Heart left ventricle (tissue), 16 donors: ENCODE data around the gene ASPSCR1. TPM values are rescaled to one million over a fixed set of nuclear protein-coding genes. Genes with fewer than 3 reads are reported as not detected.
A peak's percentile ranks its signal among the peaks of the same experiment; 100 is the strongest.

Experiments used
- ATAC-seq, 4 donors: fragments of 200-7000 bp; cut with Tn5 transposase; one replicate each; pipeline ENCODE4 v1.9.1; 2020 to 2022; ENCODE audit warnings: moderate library complexity in 4 of 4, mild to moderate bottlenecking in 3 of 4, moderate number of reproducible peaks in 1 of 4
- DNase-seq, 5 donors: peaks; one replicate each; pipeline ENCODE4 v3.0.0-alpha.2; 2020
- H3K27ac ChIP-seq, 12 donors: fragments of 200-600 bp; sonication (generic) in 4 of 12; one replicate each; pipeline versions ENCODE4 v1.5.0 to v1.8.0; 2016 to 2022; ENCODE audit warnings: mild to moderate bottlenecking in 2 of 12
- H3K27me3 ChIP-seq, 9 donors: fragments of 200-600 bp; sonication (generic) in 2 of 9; one replicate each; pipeline versions ENCODE4 v1.5.1 to v1.8.0; 2016 to 2022; ENCODE audit warnings: mild to moderate bottlenecking in 3 of 9
- H3K36me3 ChIP-seq, 9 donors: fragments of 200-600 bp; sonication (generic) in 2 of 9; one replicate each; pipeline versions ENCODE4 v1.5.0 to v1.8.0; 2018 to 2022; ENCODE audit warnings: mild to moderate bottlenecking in 2 of 9
- H3K4me1 ChIP-seq, 12 donors: fragments of 200-600 bp; sonication (generic) in 4 of 12; one replicate each; pipeline versions ENCODE4 v1.5.0 to v1.8.0; 2016 to 2022; ENCODE audit warnings: mild to moderate bottlenecking in 3 of 12
- H3K4me3 ChIP-seq, 12 donors: fragments of 200-600 bp; sonication (generic) in 4 of 12; one replicate each; pipeline versions ENCODE4 v1.5.0 to v1.8.0; 2017 to 2022; ENCODE audit warnings: mild to moderate bottlenecking in 9 of 12, moderate library complexity in 4 of 12
- H3K9me3 ChIP-seq, 12 donors: fragments of 200-600 bp; sonication (generic) in 4 of 12; one replicate each; pipeline versions ENCODE4 v1.5.0 to v1.8.0; 2016 to 2022; ENCODE audit warnings: mild to moderate bottlenecking in 1 of 12
- CTCF ChIP-seq, 12 donors: fragments of 200-600 bp; sonication (generic) in 4 of 12; IDR thresholded peaks; one replicate each; pipeline versions ENCODE4 v1.5.0 to v1.8.0; 2018 to 2022; ENCODE audit warnings: antibody characterized with exemption in 12 of 12, mild to moderate bottlenecking in 5 of 12
- POLR2A ChIP-seq, 2 donors: fragments of 450-650 bp; IDR thresholded peaks; one replicate each; pipeline ENCODE4 v1.6.1; 2017; ENCODE audit warnings: antibody characterized with exemption in 2 of 2, mild to moderate bottlenecking in 2 of 2, moderate library complexity in 2 of 2
- WGBS, 4 donors: extraction: QIAGEN DNeasy Blood & Tissue Kit in 2 of 4; methylation state at CpG; one replicate each; pipeline versions ENCODE4 v1.1.5 to v1.1.7; 2013 to 2018; 5-methylcytosine and 5-hydroxymethylcytosine counted together
- intact Hi-C, 10 donors: fragments of 100-400 bp; cut with DNase I; formaldehyde crosslinking; loops; one replicate each; pipeline versions ENCODE4 v1.11.1 to v1.14.2; 2022
- polyA plus RNA-seq, 2 donors: library from polyadenylated mRNA; stranded (reverse); fragments of 200-250 nt; gene quantifications; one replicate each; pipeline ENCODE4 v1.2.3, GENCODE V29; 2013
- total RNA-seq, 9 donors: library from RNA; depleted of rRNA in 2 of 9; stranded (reverse); fragments of >200 nt in 2 of 9; fragmentation: NEBNext Ultra II Directional in 3 of 9; extraction: Animal tissue kit (Norgen Biotek cat#: 25700) in 3 of 9; gene quantifications; one replicate each; pipeline versions ENCODE4 v1.1.0 to v1.2.4, GENCODE V29; 2016 to 2023
- donor health status: ischemic (EF 13 %, LVEDD 7.1; RV severe dilation, severe dysfunction).
- donor health status: healthy with polysubstance abuse.
- donor health status: DM: no; HTN: yes; CAD: no.
- donor health status: DM: no; HTN: no; CAD: no.
- donor health status: ischemic (EF 25% LVEDD 6.9; RV normal size, moderate dysfunction).
- donor health status: ischemic (EF 25% LVEDD 5.7; RV mildly dilated, moderate dysfunction).
- donor health status: healthy.
- donor health status: DM: yes; HTN: yes; CAD: no.
- donor health status: ischemic (EF 35%, LVEDD 5.7; RV mildly dilated, moderate dysfunction).
- donor health status: nonischemic (EF 11% LVEDD 7.7; RV severe dilation, severe dysfunction).
- donor health status: DM: yes; HTN: yes; CAD: no.
- donor health status: PGD.
- donor health status: ischemic (EF 29% LVEDD 5.4; RV normal size, mild dysfunction).
- donor health status: nonischemic (EF 23%, LVEDD 6.1; RV moderate dilation, normal function).

Gene ASPSCR1
- total and polyA plus RNA-seq, 11 donors, result 15.1 to 43.6 (median 22.9) TPM

- H3K27ac ChIP-seq, result peak overlapping the region in 9 of 12 donors; percentile 19 to 61 (median 47)
- intact Hi-C loops, result loop anchor here in 6 of 10 donors (1.0 to 10.0 kb wide), 6 partner anchors 46 to 163 kb away; partner anchors contain the start of genes ASPSCR1 (in 4 of the 6), P4HB (in 2 of the 6) and FASN (in 1 of the 6)
Observed at GRCh38 chr17:82023447-82024241, 46.2 kb downstream of the ASPSCR1 start.

GRCh38 chr17:82024859-82025258, 47.4 kb downstream of the ASPSCR1 start:
- no peak overlapping the region for H3K27ac ChIP-seq
- WGBS, 4 donors, result 88 to 100% (median 97%) methylated on average over 3 to 17 of the region's 17 CpGs
- TF ChIP-seq CTCF (IDR thresholded peaks at IDR 0.05), result no peak
- TF ChIP-seq POLR2A (IDR thresholded peaks at IDR 0.05), result no peak
- peaks cover 5 to 44% (median 25%) of the 10 kb centered on the region in 12 donors for H3K4me1 ChIP-seq
- intact Hi-C loops, result loop anchor here in 5 of 10 donors (5.0 to 10.0 kb wide), 4 partner anchors 48 to 297 kb away; partner anchors contain the start of genes ASPSCR1 (in 4 of the 5) and P4HB (in 1 of the 5)
- H3K27me3 ChIP-seq, result no peaks in the 10 kb centered on the region
- no peaks in the 10 kb centered on the region for H3K9me3 ChIP-seq
- DNase-seq, result no peak
- H3K36me3 ChIP-seq, result peaks cover 0 to 4% (median 0%) of the 10 kb centered on the region in 9 donors
- no peak overlapping the region for H3K4me3 ChIP-seq
- ATAC-seq, result no peak

More at GRCh38 chr17:82023447-82024241, 46.2 kb downstream of the ASPSCR1 start:
- Histone ChIP-seq H3K4me1 (peaks cover 5 to 37% (median 23%) of the 10 kb centered on the region in 12 donors), H3K9me3 (no peaks in the 10 kb centered on the region), H3K27me3 (no peaks in the 10 kb centered on the region), H3K4me3 (peak overlapping the region; percentile 58 to 98 (median 91)), H3K36me3 (peaks cover 0 to 10% (median 3%) of the 10 kb centered on the region in 9 donors)
- ATAC-seq (peak in 2 of 4 donors; percentile 0 to 3), DNase-seq (no peak)
- TF ChIP-seq CTCF (IDR thresholded peaks at IDR 0.05) (no peak), POLR2A (IDR thresholded peaks at IDR 0.05) (no peak)
- 1 to 10% (median 8%) methylated on average over 21 to 55 of the region's 55 CpGs for WGBS, 4 donors

GRCh38 chr17:82025401-82026107, 48.1 kb downstream of the ASPSCR1 start:
- DNase-seq (no peak), ATAC-seq (no peak)
- H3K27me3 ChIP-seq, result no peaks in the 10 kb centered on the region
- intact Hi-C loops, result loop anchor here in 2 of 10 donors (5.0 to 10.0 kb wide), 2 partner anchors 161 to 297 kb away; partner anchors contain the start of gene P4HB (in 1 of the 2)
- H3K27ac ChIP-seq, result no peak overlapping the region
- H3K9me3 ChIP-seq, result no peaks in the 10 kb centered on the region
- 93 to 95% (median 94%) methylated on average over 21 to 25 of the region's 25 CpGs for WGBS, 4 donors
- peaks cover 0 to 4% (median 0%) of the 10 kb centered on the region in 9 donors for H3K36me3 ChIP-seq
- no peak overlapping the region for H3K4me3 ChIP-seq
- TF ChIP-seq POLR2A (IDR thresholded peaks at IDR 0.05), result no peak
- TF ChIP-seq CTCF (IDR thresholded peaks at IDR 0.05), result no peak
- H3K4me1 ChIP-seq, result peaks cover 5 to 49% (median 32%) of the 10 kb centered on the region in 12 donors
